Activated CD8-positive, alpha-beta T cell treated with anti-CD3 and anti-CD28 coated beads for 36 hours (primary cell): ENCODE measurements around the gene TRIM73. TPM values are rescaled to one million over a fixed set of nuclear protein-coding genes. Genes with fewer than 3 reads are reported as not detected.
"Not testable (repeated sequence)": the region's sequence is repeated elsewhere in the genome, so short reads cannot be mapped to it uniquely, and the experiment has no call there.

ENCODE experiments used
- ATAC-seq: fragments of 200-7000 bp; cut with Tn5 transposase; one replicate; pipeline ENCODE4 v1.10.0; 2021; ENCODE audit warnings: mild to moderate bottlenecking, moderate library complexity
- CTCF ChIA-PET: fragments of 350-600 bp; sonication (Branson Sonifier 250); formaldehyde crosslinking; loops from one replicate; lab custom pipeline; 2021; ENCODE audit warnings: antibody characterized with exemption; lab: Charles Lee
- POLR2A ChIA-PET: fragments of 350-600 bp; sonication (Branson Sonifier 250); formaldehyde crosslinking; loops from one replicate; lab custom pipeline; 2021; ENCODE audit warnings: antibody characterized with exemption; lab: Charles Lee
- DNase-seq: peaks from one replicate; pipeline ENCODE4 v3.0.0-alpha.2; 2020
- H3K27ac Mint-ChIP-seq: one replicate; pipeline ENCODE4 v1.8.0; 2021; ENCODE audit warnings: mild to moderate bottlenecking, mixed read lengths
- H3K27me3 Mint-ChIP-seq: one replicate; pipeline ENCODE4 v1.8.0; 2021; ENCODE audit warnings: mixed read lengths
- H3K36me3 Mint-ChIP-seq: one replicate; pipeline ENCODE4 v1.8.0; 2021; ENCODE audit warnings: low read depth, mixed read lengths
- H3K4me1 Mint-ChIP-seq: one replicate; pipeline ENCODE4 v1.8.0; 2021; ENCODE audit warnings: low read depth, mixed read lengths
- H3K4me3 Mint-ChIP-seq: one replicate; pipeline ENCODE4 v1.8.0; 2021; ENCODE audit warnings: mild to moderate bottlenecking, moderate library complexity, mixed read lengths
- H3K9me3 Mint-ChIP-seq: one replicate; pipeline ENCODE4 v1.8.0; 2021; ENCODE audit warnings: mixed read lengths
- intact Hi-C: fragments of 100-400 bp; cut with micrococcal nuclease; formaldehyde crosslinking; loops from one replicate; pipeline ENCODE4 v1.10.0; 2022
- total RNA-seq, 2 experiments: library from RNA; stranded (reverse); gene quantifications; one replicate each; pipeline ENCODE4 v1.2.3, GENCODE V29; 2021

The TRIM73 gene
- total RNA-seq, 2 experiments from 2014 or later = 4.1 to 6.4 TPM

GRCh38 chr7:75400575-75400974, 5.1 kb downstream of the TRIM73 start:
- DNase-seq, H3K4me1 Mint-ChIP-seq, H3K9me3 Mint-ChIP-seq, H3K27ac Mint-ChIP-seq, intact Hi-C loops, ATAC-seq, CTCF ChIA-PET, H3K36me3 Mint-ChIP-seq, H3K4me3 Mint-ChIP-seq, H3K27me3 Mint-ChIP-seq, POLR2A ChIA-PET: not testable (repeated sequence)

GRCh38 chr7:75403455-75404443, 8.3 kb downstream of the TRIM73 start:
- CTCF ChIA-PET, ATAC-seq, POLR2A ChIA-PET: not testable (repeated sequence)

GRCh38 chr7:75404663-75405062, 9.2 kb downstream of the TRIM73 start:
- CTCF ChIA-PET, DNase-seq, H3K9me3 Mint-ChIP-seq, H3K27ac Mint-ChIP-seq, POLR2A ChIA-PET, H3K27me3 Mint-ChIP-seq, intact Hi-C loops, H3K4me1 Mint-ChIP-seq, H3K4me3 Mint-ChIP-seq, H3K36me3 Mint-ChIP-seq: not testable (repeated sequence)
- ATAC-seq = peak; percentile 43

More at GRCh38 chr7:75403455-75404443, 8.3 kb downstream of the TRIM73 start:
- H3K4me3 Mint-ChIP-seq, H3K36me3 Mint-ChIP-seq, intact Hi-C loops, H3K27ac Mint-ChIP-seq, H3K4me1 Mint-ChIP-seq, H3K9me3 Mint-ChIP-seq, DNase-seq, H3K27me3 Mint-ChIP-seq: not testable (repeated sequence)

GRCh38 chr7:75409880-75410822, 14.7 kb downstream of the TRIM73 start:
- DNase-seq, CTCF ChIA-PET: not testable (repeated sequence)

GRCh38 chr7:75410823-75411173, 15.4 kb downstream of the TRIM73 start:
- DNase-seq, H3K27me3 Mint-ChIP-seq, H3K9me3 Mint-ChIP-seq, CTCF ChIA-PET, POLR2A ChIA-PET, ATAC-seq, H3K4me1 Mint-ChIP-seq, H3K4me3 Mint-ChIP-seq, H3K36me3 Mint-ChIP-seq, H3K27ac Mint-ChIP-seq, intact Hi-C loops: not testable (repeated sequence)

More at GRCh38 chr7:75409880-75410822, 14.7 kb downstream of the TRIM73 start:
- intact Hi-C loops, H3K36me3 Mint-ChIP-seq, H3K9me3 Mint-ChIP-seq, POLR2A ChIA-PET, H3K4me1 Mint-ChIP-seq, H3K27ac Mint-ChIP-seq, H3K27me3 Mint-ChIP-seq: not testable (repeated sequence)
- peak; percentile 94 for ATAC-seq
- H3K4me3 Mint-ChIP-seq = peak overlapping the region; percentile 47

GRCh38 chr7:75414204-75414603, 18.8 kb downstream of the TRIM73 start:
- CTCF ChIA-PET, intact Hi-C loops, POLR2A ChIA-PET, ATAC-seq, H3K27ac Mint-ChIP-seq, H3K9me3 Mint-ChIP-seq, H3K4me3 Mint-ChIP-seq, H3K27me3 Mint-ChIP-seq, H3K4me1 Mint-ChIP-seq, H3K36me3 Mint-ChIP-seq: not testable (repeated sequence)
- DNase-seq = peak; percentile 33

- ATAC-seq, DNase-seq, H3K27ac Mint-ChIP-seq, intact Hi-C loops, H3K36me3 Mint-ChIP-seq, H3K9me3 Mint-ChIP-seq, H3K4me1 Mint-ChIP-seq, H3K27me3 Mint-ChIP-seq, CTCF ChIA-PET, H3K4me3 Mint-ChIP-seq, POLR2A ChIA-PET: not testable (repeated sequence)
Observed at GRCh38 chr7:75414708-75415427, 19.4 kb downstream of the TRIM73 start.

- H3K27me3 Mint-ChIP-seq, POLR2A ChIA-PET, intact Hi-C loops, H3K9me3 Mint-ChIP-seq, H3K27ac Mint-ChIP-seq, H3K4me1 Mint-ChIP-seq, CTCF ChIA-PET, H3K4me3 Mint-ChIP-seq, ATAC-seq, H3K36me3 Mint-ChIP-seq, DNase-seq: not testable (repeated sequence)
Observed at GRCh38 chr7:75415428-75415817, 20.0 kb downstream of the TRIM73 start.

- ATAC-seq, intact Hi-C loops, H3K27ac Mint-ChIP-seq, CTCF ChIA-PET, DNase-seq, POLR2A ChIA-PET, H3K4me1 Mint-ChIP-seq, H3K9me3 Mint-ChIP-seq, H3K27me3 Mint-ChIP-seq, H3K4me3 Mint-ChIP-seq: not testable (repeated sequence)
- H3K36me3 Mint-ChIP-seq = peaks cover 10% of the 10 kb centered on the region
Observed at GRCh38 chr7:75415829-75416373, 20.5 kb downstream of the TRIM73 start.

GRCh38 chr7:75416787-75417186, 21.4 kb downstream of the TRIM73 start:
- intact Hi-C loops, H3K4me1 Mint-ChIP-seq, H3K27ac Mint-ChIP-seq, H3K9me3 Mint-ChIP-seq, CTCF ChIA-PET, H3K4me3 Mint-ChIP-seq, POLR2A ChIA-PET, DNase-seq, H3K27me3 Mint-ChIP-seq, ATAC-seq: not testable (repeated sequence)
- H3K36me3 Mint-ChIP-seq = peaks cover 14% of the 10 kb centered on the region
